ENCODE results near the gene GPRC5C.

GPRC5C gene

GRCh38 chr17:74431568-74432423 is at the start of gene GPRC5C:
TSS of gene GPRC5C (plus strand) at chr17:74432088. CDS start at chr17:74439777, 7,689 bp downstream.
- H3K27ac ChIP-seq = peak within 1 kb of the TSS; percentile 87
- DNase-seq = peak; percentile 86
- H3K9me3 ChIP-seq (ENCODE audit: severe bottlenecking) = peaks cover 2% of the 10 kb centered on the region
- no peaks in the 10 kb centered on the region; the same call in 1 of the 2 replicates for H3K36me3 ChIP-seq
- TF ChIP-seq CTCF (IDR thresholded peaks at IDR 0.05; ENCODE audit: low read depth, low read length) = no peak
- no peaks in the 10 kb centered on the region for H3K27me3 ChIP-seq (ENCODE audit: insufficient read depth, low read depth, severe bottlenecking)
- H3K4me3 ChIP-seq (ENCODE audit: low read depth, low read length) = peak within 1 kb of the TSS; percentile 70

GRCh38 chr17:74383141-74383540 is 48.7 kb upstream of the GPRC5C start:
- no peaks in the 10 kb centered on the region for H3K27me3 ChIP-seq (ENCODE audit: insufficient read depth, low read depth, severe bottlenecking)
- TF ChIP-seq CTCF (IDR thresholded peaks at IDR 0.05; ENCODE audit: low read depth, low read length) = no peak
- no peak for DNase-seq
- no peaks in the 10 kb centered on the region for H3K9me3 ChIP-seq (ENCODE audit: severe bottlenecking)
- H3K4me3 ChIP-seq (ENCODE audit: low read depth, low read length) = no peak overlapping the region
- no peak overlapping the region for H3K27ac ChIP-seq
- H3K36me3 ChIP-seq = no peaks in the 10 kb centered on the region

- no peaks in the 10 kb centered on the region for H3K36me3 ChIP-seq
- no peak for DNase-seq
These were observed 46.7 kb upstream of the GPRC5C start for GRCh38 chr17:74385201-74385600.

GRCh38 chr17:74386386-74386785 is 45.5 kb upstream of the GPRC5C start:
- peaks cover 2% of the 10 kb centered on the region for H3K9me3 ChIP-seq (ENCODE audit: severe bottlenecking)

More at GRCh38 chr17:74385201-74385600, 46.7 kb upstream of the GPRC5C start:
- H3K27ac ChIP-seq = no peak overlapping the region
- H3K9me3 ChIP-seq (ENCODE audit: severe bottlenecking) = peaks cover 2% of the 10 kb centered on the region
- TF ChIP-seq CTCF (IDR thresholded peaks at IDR 0.05; ENCODE audit: low read depth, low read length) = no peak
- no peak overlapping the region for H3K4me3 ChIP-seq (ENCODE audit: low read depth, low read length)
- H3K27me3 ChIP-seq (ENCODE audit: insufficient read depth, low read depth, severe bottlenecking) = no peaks in the 10 kb centered on the region

GRCh38 chr17:74387365-74388218 is 44.3 kb upstream of the GPRC5C start:
- H3K27ac ChIP-seq = no peak overlapping the region
- no peaks in the 10 kb centered on the region for H3K36me3 ChIP-seq
- peaks cover 2% of the 10 kb centered on the region for H3K9me3 ChIP-seq (ENCODE audit: severe bottlenecking)
- TF ChIP-seq CTCF (IDR thresholded peaks at IDR 0.05; ENCODE audit: low read depth, low read length) = 0 out of 2 replicates have a peak, but pooled peaks have one; percentile 9
- no peak for DNase-seq
- no peaks in the 10 kb centered on the region for H3K27me3 ChIP-seq (ENCODE audit: insufficient read depth, low read depth, severe bottlenecking)
- no peak overlapping the region for H3K4me3 ChIP-seq (ENCODE audit: low read depth, low read length)

More at GRCh38 chr17:74386386-74386785, 45.5 kb upstream of the GPRC5C start:
- no peaks in the 10 kb centered on the region for H3K36me3 ChIP-seq
- no peaks in the 10 kb centered on the region for H3K27me3 ChIP-seq (ENCODE audit: insufficient read depth, low read depth, severe bottlenecking)
- H3K27ac ChIP-seq = no peak overlapping the region
- DNase-seq = no peak
- no peak overlapping the region for H3K4me3 ChIP-seq (ENCODE audit: low read depth, low read length)
- TF ChIP-seq CTCF (IDR thresholded peaks at IDR 0.05; ENCODE audit: low read depth, low read length) = no peak

Measured in WERI-Rb-1 (cell line).